HepG2 (cell line): Measurements from ENCODE around the gene CPE. TPM values are rescaled to one million over a fixed set of nuclear protein-coding genes. Genes with fewer than 3 reads are reported as not detected.

Experiments
- ATAC-seq: fragments of 200-7000 bp; cut with Tn5 transposase; 3 replicates; pipeline ENCODE4 v1.9.1; 2020; ENCODE audit warnings: mild to moderate bottlenecking, moderate library complexity
- BruUV-seq: library from RNA; stranded (reverse); fragments of 400-500 nt; replicated peaks from 2 replicates; lab custom pipeline; 2021; lab: Mats Ljungman, UMichigan
- CTCF ChIA-PET: fragments of 300-600 bp; formaldehyde crosslinking; extraction: SDS; loops from one replicate; lab custom pipeline; 2021; ENCODE audit warnings: low total read pairs, inconsistent platforms, low intra/inter-chr PET ratio; lab: Yijun Ruan, JAX
- POLR2A ChIA-PET: fragments of 350-600 bp; sonication (Branson Sonifier 250); formaldehyde crosslinking; loops from one replicate; lab custom pipeline; 2020; ENCODE audit warnings: antibody characterized with exemption, inconsistent platforms; lab: Yijun Ruan, JAX
- DNase-seq: peaks from one replicate; pipeline ENCODE4 v3.0.0-alpha.2; 2015; ENCODE audit warnings: low spot score
- FAIRE-seq: peaks from 3 replicates; lab custom pipeline; 2011; peaks lifted over from hg19 to GRCh38; lab: Jason Lieb, UNC
- H2AFZ ChIP-seq: one replicate; pipeline ENCODE4 v1.6.1; 2011; ENCODE audit warnings: low read length, inconsistent platforms
- H3K27ac ChIP-seq: fragments of 300-600 bp; 3 replicates; pipeline ENCODE4 v1.8.0; 2011; ENCODE audit warnings: mixed run types, mild to moderate bottlenecking, mixed read lengths, low read length, inconsistent platforms; ENCODE audit not compliant: insufficient read depth; ENCODE audit errors: extremely low read length
- H3K27me3 ChIP-seq, 2 experiments: fragments of 200-600 bp in 1 of 2; 2 replicates in 1 of 2; 3 replicates in 1 of 2; pipeline versions ENCODE4 v1.6.0 to v1.8.0; 2011; ENCODE audit warnings: low read length in 2 of 2, mild to moderate bottlenecking in 2 of 2, moderate library complexity in 2 of 2, inconsistent platforms in 1 of 2; ENCODE audit not compliant: insufficient read depth in 2 of 2, control insufficient read depth in 1 of 2
- H3K36me3 ChIP-seq, 2 experiments: fragments of 200-600 bp in 1 of 2; replicated peaks in 1 of 2; 2 replicates in 1 of 2; 3 replicates in 1 of 2; pipeline versions ENCODE4 v1.5.1 to v1.8.0; 2011; ENCODE audit warnings: low read length in 2 of 2, inconsistent platforms in 1 of 2; ENCODE audit not compliant: insufficient read depth in 2 of 2, control insufficient read depth in 1 of 2
- H3K4me1 ChIP-seq: 2 replicates; pipeline ENCODE4 v1.5.1; 2012; ENCODE audit warnings: low read length, inconsistent platforms; ENCODE audit not compliant: insufficient read depth
- H3K4me2 ChIP-seq: 2 replicates; pipeline ENCODE4 v1.6.0; 2011; ENCODE audit warnings: low read depth, low read length, inconsistent platforms
- H3K4me3 ChIP-seq, 3 experiments: fragments of 200-600 bp in 1 of 3; sonication (generic), shearing (Covaris generic) in 1 of 3; replicated peaks in 1 of 3; 2 replicates each; pipeline ENCODE4 v1.5.1; 2011 to 2016; ENCODE audit warnings: low read length in 3 of 3, inconsistent platforms in 2 of 3, low read depth in 2 of 3, mild to moderate bottlenecking in 2 of 3, control low read depth in 1 of 3, mixed read lengths in 1 of 3; ENCODE audit not compliant: insufficient read depth in 1 of 3
- H3K79me2 ChIP-seq: one replicate; pipeline ENCODE4 v1.6.1; 2011; ENCODE audit warnings: low read length, inconsistent platforms; ENCODE audit not compliant: insufficient read depth
- H3K9ac ChIP-seq: 2 replicates; pipeline ENCODE4 v1.6.0; 2011; ENCODE audit warnings: mild to moderate bottlenecking, low read depth, low read length, inconsistent platforms; ENCODE audit not compliant: insufficient read depth
- H3K9me3 ChIP-seq: 2 replicates; pipeline ENCODE4 v1.5.1; 2012; ENCODE audit warnings: mild to moderate bottlenecking, low read length
- H4K20me1 ChIP-seq: 2 replicates; pipeline ENCODE4 v1.6.0; 2011; ENCODE audit warnings: inconsistent platforms, mild to moderate bottlenecking, low read length, moderate library complexity; ENCODE audit not compliant: insufficient read depth
- AHR ChIP-seq: IDR thresholded peaks from 2 replicates; pipeline ENCODE4 v1.6.1; 2018; ENCODE audit warnings: missing genetic modification reagents, missing compliant biosample characterization
- ELF3 ChIP-seq: IDR thresholded peaks from 2 replicates; pipeline ENCODE4 v1.6.1; 2016; ENCODE audit warnings: missing genetic modification reagents, missing compliant biosample characterization
- PBX2 ChIP-seq: IDR thresholded peaks from 2 replicates; pipeline ENCODE4 v1.6.1; 2016; ENCODE audit warnings: control low read depth
- TOPORS ChIP-seq: sonication (generic); formaldehyde crosslinking; IDR thresholded peaks from 2 replicates; pipeline ENCODE4 v1.8.0; 2023; ENCODE audit warnings: mild to moderate bottlenecking, missing genetic modification reagents
- ZFP91 ChIP-seq: sonication (generic); formaldehyde crosslinking; IDR thresholded peaks from 2 replicates; pipeline ENCODE4 v1.9.0; 2022; ENCODE audit warnings: missing genetic modification reagents, mild to moderate bottlenecking, borderline replicate concordance
- ZNF10 ChIP-seq: sonication (generic); formaldehyde crosslinking; IDR thresholded peaks from 2 replicates; pipeline ENCODE4 v1.4.0; 2020; ENCODE audit warnings: mild to moderate bottlenecking, low read depth, missing genetic modification reagents, borderline replicate concordance
- ZNF781 ChIP-seq: sonication (generic); formaldehyde crosslinking; IDR thresholded peaks from 2 replicates; pipeline ENCODE4 v1.5.1; 2020; ENCODE audit warnings: borderline replicate concordance, mild to moderate bottlenecking, missing genetic modification reagents; ENCODE audit errors: not compliant biosample characterization
- WGBS: methylation state at CpG from one replicate; pipeline ENCODE4 v1.1.6; 2017; ENCODE audit warnings: low lambda C conversion rate; 5-methylcytosine and 5-hydroxymethylcytosine counted together
- in situ Hi-C: cut with HindIII; loops from 2 replicates; pipeline ENCODE4 v1.10.0; 2017; ENCODE audit warnings: low pct_unique_long_range_greater_than_20kb; ENCODE audit not compliant: extremely low pct_ligation_motif_present
- intact Hi-C: fragments of 100-400 bp; cut with micrococcal nuclease; formaldehyde crosslinking; loops from one replicate; pipeline ENCODE4 v1.10.0; 2022; ENCODE audit not compliant: unreplicated experiment
- polyA plus RNA-seq, 8 experiments: library from polyadenylated mRNA; depleted of rRNA in 3 of 8; stranded (reverse) in 7 of 8; unstranded in 1 of 8; fragments of >200 nt; fragmentation: Illumina TruSeq in 4 of 8; extraction: Trizol in 4 of 8; gene quantifications; 2 replicates each; pipeline versions ENCODE4 v1.2.1 to v1.2.3, GENCODE V29; 2011 to 2016; ENCODE audit warnings: low read depth in 4 of 8, missing spikeins in 1 of 8, mixed read lengths in 1 of 8; ENCODE audit not compliant: insufficient read depth in 1 of 8
- total RNA-seq, 5 experiments: library from RNA; depleted of rRNA; stranded (reverse); fragments of >200 nt; fragmentation: Illumina TruSeq; extraction: Trizol; gene quantifications; 2 replicates each; pipeline ENCODE4 v1.2.3, GENCODE V29; 2016; ENCODE audit warnings: low read depth in 1 of 5
- TF ChIP-seq, protein P1 (sequence below), 2 experiments: IDR thresholded peaks; 2 replicates each; pipeline ENCODE4 v1.6.1; 2011 to 2012; ENCODE audit warnings: low read length in 2 of 2, borderline replicate concordance in 1 of 2, low read depth in 1 of 2, mild to moderate bottlenecking in 1 of 2, moderate library complexity in 1 of 2

The CPE gene
- total and polyA plus RNA-seq, 2 of the 13 experiments (the other 11 are each of a cell fraction or from before 2014, with no cell fraction given): 268 to 852 TPM

- TF ChIP-seq, protein P1, sequence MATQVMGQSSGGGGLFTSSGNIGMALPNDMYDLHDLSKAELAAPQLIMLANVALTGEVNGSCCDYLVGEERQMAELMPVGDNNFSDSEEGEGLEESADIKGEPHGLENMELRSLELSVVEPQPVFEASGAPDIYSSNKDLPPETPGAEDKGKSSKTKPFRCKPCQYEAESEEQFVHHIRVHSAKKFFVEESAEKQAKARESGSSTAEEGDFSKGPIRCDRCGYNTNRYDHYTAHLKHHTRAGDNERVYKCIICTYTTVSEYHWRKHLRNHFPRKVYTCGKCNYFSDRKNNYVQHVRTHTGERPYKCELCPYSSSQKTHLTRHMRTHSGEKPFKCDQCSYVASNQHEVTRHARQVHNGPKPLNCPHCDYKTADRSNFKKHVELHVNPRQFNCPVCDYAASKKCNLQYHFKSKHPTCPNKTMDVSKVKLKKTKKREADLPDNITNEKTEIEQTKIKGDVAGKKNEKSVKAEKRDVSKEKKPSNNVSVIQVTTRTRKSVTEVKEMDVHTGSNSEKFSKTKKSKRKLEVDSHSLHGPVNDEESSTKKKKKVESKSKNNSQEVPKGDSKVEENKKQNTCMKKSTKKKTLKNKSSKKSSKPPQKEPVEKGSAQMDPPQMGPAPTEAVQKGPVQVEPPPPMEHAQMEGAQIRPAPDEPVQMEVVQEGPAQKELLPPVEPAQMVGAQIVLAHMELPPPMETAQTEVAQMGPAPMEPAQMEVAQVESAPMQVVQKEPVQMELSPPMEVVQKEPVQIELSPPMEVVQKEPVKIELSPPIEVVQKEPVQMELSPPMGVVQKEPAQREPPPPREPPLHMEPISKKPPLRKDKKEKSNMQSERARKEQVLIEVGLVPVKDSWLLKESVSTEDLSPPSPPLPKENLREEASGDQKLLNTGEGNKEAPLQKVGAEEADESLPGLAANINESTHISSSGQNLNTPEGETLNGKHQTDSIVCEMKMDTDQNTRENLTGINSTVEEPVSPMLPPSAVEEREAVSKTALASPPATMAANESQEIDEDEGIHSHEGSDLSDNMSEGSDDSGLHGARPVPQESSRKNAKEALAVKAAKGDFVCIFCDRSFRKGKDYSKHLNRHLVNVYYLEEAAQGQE (IDR thresholded peaks at IDR 0.05; ENCODE audit: borderline replicate concordance in 1 of 2, low read depth in 1 of 2, low read length in 2 of 2): no peak
- no peak for TF ChIP-seq ZNF10 (CRISPR knock-in tag)
These were observed 96.9 kb downstream of the CPE start (continued) for GRCh38 chr4:165475706-165476070.

DNA sequence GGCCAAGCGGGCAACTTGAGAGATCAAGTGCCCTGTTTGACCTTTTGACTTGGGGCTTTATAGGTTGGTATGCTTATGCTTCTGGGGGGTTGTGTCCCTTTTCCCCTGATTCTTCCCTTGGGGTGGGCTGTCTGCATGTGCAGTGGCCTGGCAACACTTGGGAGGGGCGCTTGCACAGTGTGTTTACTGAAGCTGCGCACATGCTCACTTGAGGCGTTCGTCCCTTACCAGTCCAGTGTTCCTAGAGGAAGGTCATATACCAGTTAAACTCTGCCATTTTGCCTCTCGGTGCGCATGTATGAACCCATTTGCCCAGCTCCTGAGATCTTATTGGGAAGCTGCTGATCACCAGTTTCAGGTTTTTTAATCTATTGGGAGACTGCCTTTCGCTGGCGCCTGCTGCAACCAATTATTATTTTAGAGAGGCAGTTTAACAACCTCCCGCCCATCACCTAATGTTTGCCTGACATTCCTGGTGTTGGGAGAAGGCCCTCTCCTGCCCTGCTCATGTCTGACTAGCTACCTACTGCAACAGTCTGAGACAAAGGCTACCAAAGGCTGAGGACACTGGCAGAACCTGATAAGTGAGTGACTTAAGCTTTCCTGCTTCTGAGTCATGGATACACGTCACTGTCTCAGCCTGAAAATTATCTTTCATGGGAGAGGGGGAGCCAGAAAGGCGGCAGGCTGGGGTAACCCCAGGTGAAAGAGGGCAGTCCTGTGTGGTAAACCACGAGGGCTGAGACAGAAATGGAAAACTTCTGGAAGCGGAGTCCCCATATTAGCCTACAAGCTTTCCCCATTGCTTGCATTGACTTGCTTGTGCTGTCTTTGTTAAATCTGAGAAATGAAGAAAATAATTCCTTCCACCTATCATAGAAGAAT, 97.6 kb downstream of the CPE start:
- POLR2A ChIA-PET: interaction anchor here (1.6 kb wide), 1 partner anchor 364 kb away, joined by 4 read pairs; the partner anchor contains the start of gene TMEM192
- intact Hi-C loops: no loop called here
- H3K9me3 ChIP-seq: peaks cover 27% of the 10 kb centered on the region
- H3K27me3 ChIP-seq: no peaks in the 10 kb centered on the region
- in situ Hi-C loops: no loop called here
- DNase-seq (no peak), FAIRE-seq (no peak), ATAC-seq (no peak)
- CTCF ChIA-PET: no interaction called here
- WGBS: 98% methylated on average over 14 of the region's 14 CpGs
- no peaks in the 10 kb centered on the region for H3K4me1 ChIP-seq
- H3K4me3 ChIP-seq: no peak overlapping the region
- H3K27ac ChIP-seq: no peak overlapping the region
- peaks cover 17 to 73% of the 10 kb centered on the region in 2 experiments for H3K36me3 ChIP-seq
- H3K79me2 ChIP-seq: no peaks in the 10 kb centered on the region
- H4K20me1 ChIP-seq: no peaks in the 10 kb centered on the region
- H3K9ac ChIP-seq: no peak overlapping the region
- H3K4me2 ChIP-seq: no peak overlapping the region
- no TSS peak for BruUV-seq
- H2AFZ ChIP-seq: no peak overlapping the region
- TF ChIP-seq AHR (CRISPR knock-in tag) (no peak), TOPORS (no peak), ZNF781 (no peak), ELF3 (CRISPR knock-in tag) (no peak), PBX2 (CRISPR knock-in tag) (no peak), ZFP91 (CRISPR knock-in tag) (no peak)
